ENCODE results near the gene COL10A1.

DNA sequence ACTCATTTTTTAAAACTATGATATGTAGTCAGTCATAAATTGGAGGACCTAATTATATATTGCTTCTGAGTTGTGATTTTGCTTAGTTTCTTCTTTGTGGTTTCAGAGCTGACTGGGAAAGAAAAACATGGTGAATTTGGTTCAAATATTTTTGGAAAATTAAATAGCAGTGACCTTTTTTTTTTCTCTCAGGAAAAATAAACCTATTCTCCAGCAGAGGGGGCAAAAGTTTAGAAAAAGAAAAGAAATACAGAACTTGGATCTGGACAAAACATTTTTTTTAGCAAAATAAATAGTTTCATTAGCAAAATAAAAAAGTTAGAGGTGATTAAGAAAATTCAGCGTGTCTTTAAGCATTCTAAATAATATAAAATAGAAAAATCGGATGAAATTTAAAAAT, 10.2 kb downstream of the COL10A1 start:
- TF ChIP-seq, protein P1, sequence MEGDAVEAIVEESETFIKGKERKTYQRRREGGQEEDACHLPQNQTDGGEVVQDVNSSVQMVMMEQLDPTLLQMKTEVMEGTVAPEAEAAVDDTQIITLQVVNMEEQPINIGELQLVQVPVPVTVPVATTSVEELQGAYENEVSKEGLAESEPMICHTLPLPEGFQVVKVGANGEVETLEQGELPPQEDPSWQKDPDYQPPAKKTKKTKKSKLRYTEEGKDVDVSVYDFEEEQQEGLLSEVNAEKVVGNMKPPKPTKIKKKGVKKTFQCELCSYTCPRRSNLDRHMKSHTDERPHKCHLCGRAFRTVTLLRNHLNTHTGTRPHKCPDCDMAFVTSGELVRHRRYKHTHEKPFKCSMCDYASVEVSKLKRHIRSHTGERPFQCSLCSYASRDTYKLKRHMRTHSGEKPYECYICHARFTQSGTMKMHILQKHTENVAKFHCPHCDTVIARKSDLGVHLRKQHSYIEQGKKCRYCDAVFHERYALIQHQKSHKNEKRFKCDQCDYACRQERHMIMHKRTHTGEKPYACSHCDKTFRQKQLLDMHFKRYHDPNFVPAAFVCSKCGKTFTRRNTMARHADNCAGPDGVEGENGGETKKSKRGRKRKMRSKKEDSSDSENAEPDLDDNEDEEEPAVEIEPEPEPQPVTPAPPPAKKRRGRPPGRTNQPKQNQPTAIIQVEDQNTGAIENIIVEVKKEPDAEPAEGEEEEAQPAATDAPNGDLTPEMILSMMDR (conservative IDR thresholded peaks at IDR 0.05; ENCODE audit: low read depth, low read length): peak; percentile 59
- no peak for TF ChIP-seq EZH2 (IDR thresholded peaks at IDR 0.05; ENCODE audit: borderline replicate concordance, low read depth, low read length, poor library complexity, severe bottlenecking)

Data from A673 (cell line).